Right renal cortex interstitium (tissue), 3 donors: ENCODE data around the gene COPS8. TPM values are rescaled to one million over a fixed set of nuclear protein-coding genes. Genes with fewer than 3 reads are reported as not detected.

Experiments used
- DNase-seq, 3 donors: peaks; one replicate each; pipeline ENCODE4 v3.0.0-alpha.2; 2013; ENCODE audit warnings: low read depth in 3 of 3, low spot score in 2 of 3
- polyA plus RNA-seq, 3 donors: library from polyadenylated mRNA; unstranded; fragments of 120-200 nt; gene quantifications; one replicate each; pipeline ENCODE4 v1.2.1, GENCODE V29; 2013; ENCODE audit not compliant: insufficient read length in 3 of 3

COPS8 gene
- polyA plus RNA-seq, 3 donors: 84.0 to 95.8 (median 93.8) TPM

GRCh38 chr2:237097911-237098702, 12.4 kb downstream of the COPS8 start:
- DNase-seq: no peak

- no peak for DNase-seq
These were observed 14.1 kb downstream of the COPS8 start for GRCh38 chr2:237099804-237100203.

GRCh38 chr2:237101118-237101979, 15.7 kb downstream of the COPS8 start:
- no peak for DNase-seq

- DNase-seq: no peak
These were observed 16.7 kb downstream of the COPS8 start for GRCh38 chr2:237102428-237102827.

GRCh38 chr2:237109421-237109934, 23.8 kb downstream of the COPS8 start:
- DNase-seq: no peak

GRCh38 chr2:237113026-237113795, 27.5 kb downstream of the COPS8 start:
- DNase-seq: no peak

GRCh38 chr2:237115870-237116269, 30.2 kb downstream of the COPS8 start:
- no peak for DNase-seq

- DNase-seq: no peak
These were observed 30.7 kb downstream of the COPS8 start for GRCh38 chr2:237116431-237116830.

GRCh38 chr2:237118025-237118424, 32.3 kb downstream of the COPS8 start:
- DNase-seq: no peak

- DNase-seq: no peak
These were observed 33.0 kb downstream of the COPS8 start for GRCh38 chr2:237118561-237119155.

- no peak for DNase-seq
These were observed 35.2 kb downstream of the COPS8 start for GRCh38 chr2:237120916-237121315.

- DNase-seq: no peak
These were observed 35.6 kb downstream of the COPS8 start for GRCh38 chr2:237121321-237121720.

GRCh38 chr2:237122214-237122666, 36.6 kb downstream of the COPS8 start:
- DNase-seq: no peak

GRCh38 chr2:237124820-237125219, 39.1 kb downstream of the COPS8 start:
- no peak for DNase-seq

- no peak for DNase-seq
These were observed 40.3 kb downstream of the COPS8 start for GRCh38 chr2:237125967-237126366.

- DNase-seq: no peak
These were observed 41.0 kb downstream of the COPS8 start for GRCh38 chr2:237126519-237127174.

- DNase-seq: peak in 1 of 3 donors; percentile 31
These were observed 42.5 kb downstream of the COPS8 start for GRCh38 chr2:237128026-237128703.

- DNase-seq: no peak
These were observed 43.3 kb downstream of the COPS8 start for GRCh38 chr2:237128845-237129592.
